Fibroblast of lung (primary cell): ENCODE results near the gene FSTL3.

Experiments used
- CTCF ChIP-seq, 2 donors: IDR thresholded peaks in 1 of 2; conservative IDR thresholded peaks in 1 of 2; 1 replicate in 1 of 2; 2 replicates in 1 of 2; pipeline ENCODE4 v1.5.1; 2011 to 2012; ENCODE audit warnings: low read length in 2 of 2, control low read depth in 1 of 2, inconsistent platforms in 1 of 2, low read depth in 1 of 2, mild to moderate bottlenecking in 1 of 2
- EZH2 ChIP-seq: IDR thresholded peaks from 2 replicates; pipeline ENCODE4 v1.5.1; 2012; ENCODE audit warnings: low read length, control low read depth, mild to moderate bottlenecking; ENCODE audit errors: missing control alignments

- no peak for TF ChIP-seq CTCF (conservative IDR thresholded peaks at IDR 0.05 in 1 of 2, IDR thresholded peaks at IDR 0.05 in 1 of 2; ENCODE audit: low read depth in 1 of 2, low read length in 2 of 2)
- no peak for TF ChIP-seq EZH2
These were observed 43.6 kb upstream of the FSTL3 start for GRCh38 chr19:632579-633067.
